Suprapubic skin (tissue), 4 donors: ENCODE results near the gene MIS18BP1. TPM values are rescaled to one million over a fixed set of nuclear protein-coding genes. Genes with fewer than 3 reads are reported as not detected.

Experiments used
- DNase-seq, 2 donors: peaks; one replicate each; pipeline ENCODE4 v3.0.0-alpha.2; 2019; ENCODE audit warnings: low spot score in 2 of 2
- H3K27ac ChIP-seq: fragments of 200-600 bp; sonication (generic); one replicate; pipeline ENCODE4 v1.5.1; 2019
- H3K27me3 ChIP-seq: fragments of 200-600 bp; sonication (generic); one replicate; pipeline ENCODE4 v1.5.1; 2019
- H3K36me3 ChIP-seq: fragments of 200-600 bp; sonication (generic); one replicate; pipeline ENCODE4 v1.5.1; 2019
- H3K4me1 ChIP-seq: fragments of 200-600 bp; sonication (generic); one replicate; pipeline ENCODE4 v1.5.1; 2019
- H3K4me3 ChIP-seq: fragments of 200-600 bp; sonication (generic); one replicate; pipeline ENCODE4 v1.5.1; 2019; ENCODE audit warnings: mild to moderate bottlenecking
- H3K9me3 ChIP-seq: fragments of 200-600 bp; sonication (generic); one replicate; pipeline ENCODE4 v1.5.1; 2019
- EP300 ChIP-seq: sonication (generic); formaldehyde crosslinking; IDR thresholded peaks from one replicate; pipeline ENCODE4 v1.6.1; 2017; ENCODE audit warnings: antibody characterized with exemption
- POLR2A ChIP-seq, 2 donors: fragments of 450-650 bp; IDR thresholded peaks; one replicate each; pipeline ENCODE4 v1.6.1; 2017; ENCODE audit warnings: antibody characterized with exemption in 2 of 2, mild to moderate bottlenecking in 2 of 2, moderate library complexity in 2 of 2
- POLR2AphosphoS5 ChIP-seq, 3 donors: sonication (generic); formaldehyde crosslinking; IDR thresholded peaks; one replicate each; pipeline ENCODE4 v1.6.1; 2017; ENCODE audit warnings: antibody characterized with exemption in 3 of 3
- WGBS: methylation state at CpG from one replicate; pipeline ENCODE4 v1.1.5; 2018; 5-methylcytosine and 5-hydroxymethylcytosine counted together
- total RNA-seq, 4 donors: library from RNA; depleted of rRNA; stranded (reverse); fragments of >200 nt; gene quantifications; one replicate each; pipeline ENCODE4 v1.1.0, GENCODE V29; 2016
- TF ChIP-seq, protein P1 (sequence below), 2 donors: fragments of 200-600 bp in 1 of 2; fragments of 450-650 bp in 1 of 2; sonication (generic) in 1 of 2; IDR thresholded peaks; one replicate each; pipeline ENCODE4 v1.5.1; 2016 to 2019; ENCODE audit warnings: antibody characterized with exemption in 2 of 2, mild to moderate bottlenecking in 1 of 2, moderate library complexity in 1 of 2

Gene MIS18BP1
- total RNA-seq, 4 donors from 2014 or later: 23.7 to 28.6 (median 27.2) TPM

- Histone ChIP-seq H3K27me3 (no peaks in the 10 kb centered on the region), H3K36me3 (peaks cover 3% of the 10 kb centered on the region), H3K27ac (no peak overlapping the region), H3K4me1 (no peaks in the 10 kb centered on the region), H3K4me3 (no peak overlapping the region), H3K9me3 (no peaks in the 10 kb centered on the region)
- WGBS: 89% methylated on average over 4 of the region's 4 CpGs
- DNase-seq: no peak
- no peak for TF ChIP-seq POLR2A (IDR thresholded peaks at IDR 0.05)
- TF ChIP-seq POLR2AphosphoS5 (IDR thresholded peaks at IDR 0.05): no peak
Measured at GRCh38 chr14:45194964-45195363, 58.0 kb downstream of the MIS18BP1 start.

DNA sequence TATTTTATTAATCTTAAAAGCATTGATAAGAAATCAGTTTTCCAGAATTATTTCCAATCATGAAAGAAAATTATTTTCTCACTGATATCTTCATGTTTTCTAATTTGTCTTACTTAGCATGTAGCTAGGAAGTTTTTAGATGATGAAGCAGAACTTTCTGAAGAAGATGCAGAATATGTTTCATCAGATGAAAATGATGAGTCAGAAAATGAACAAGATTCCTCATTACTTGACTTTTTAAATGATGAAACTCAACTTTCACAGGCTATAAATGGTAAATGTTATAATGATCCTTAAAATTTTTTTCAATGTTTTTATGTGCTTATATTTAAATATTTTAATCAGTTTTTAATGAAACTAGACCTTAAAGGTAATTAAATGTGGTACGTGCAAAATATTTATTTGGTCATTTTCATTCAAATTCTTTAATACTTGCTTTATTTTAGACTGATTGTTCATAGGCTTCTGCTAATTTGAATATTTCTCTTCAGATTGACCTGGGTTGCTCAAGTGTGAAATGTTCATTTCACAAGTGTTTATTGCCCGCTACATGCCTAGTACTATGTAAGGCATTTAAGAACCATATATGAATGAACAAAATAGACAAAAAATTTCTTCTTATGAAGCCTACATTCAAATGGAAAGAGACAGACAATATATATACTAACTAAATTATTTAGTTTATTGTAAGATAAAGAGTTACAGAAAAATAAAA lies 67.7 kb downstream of the MIS18BP1 start:
- TF ChIP-seq POLR2AphosphoS5 (IDR thresholded peaks at IDR 0.05): no peak
- TF ChIP-seq, protein P1, sequence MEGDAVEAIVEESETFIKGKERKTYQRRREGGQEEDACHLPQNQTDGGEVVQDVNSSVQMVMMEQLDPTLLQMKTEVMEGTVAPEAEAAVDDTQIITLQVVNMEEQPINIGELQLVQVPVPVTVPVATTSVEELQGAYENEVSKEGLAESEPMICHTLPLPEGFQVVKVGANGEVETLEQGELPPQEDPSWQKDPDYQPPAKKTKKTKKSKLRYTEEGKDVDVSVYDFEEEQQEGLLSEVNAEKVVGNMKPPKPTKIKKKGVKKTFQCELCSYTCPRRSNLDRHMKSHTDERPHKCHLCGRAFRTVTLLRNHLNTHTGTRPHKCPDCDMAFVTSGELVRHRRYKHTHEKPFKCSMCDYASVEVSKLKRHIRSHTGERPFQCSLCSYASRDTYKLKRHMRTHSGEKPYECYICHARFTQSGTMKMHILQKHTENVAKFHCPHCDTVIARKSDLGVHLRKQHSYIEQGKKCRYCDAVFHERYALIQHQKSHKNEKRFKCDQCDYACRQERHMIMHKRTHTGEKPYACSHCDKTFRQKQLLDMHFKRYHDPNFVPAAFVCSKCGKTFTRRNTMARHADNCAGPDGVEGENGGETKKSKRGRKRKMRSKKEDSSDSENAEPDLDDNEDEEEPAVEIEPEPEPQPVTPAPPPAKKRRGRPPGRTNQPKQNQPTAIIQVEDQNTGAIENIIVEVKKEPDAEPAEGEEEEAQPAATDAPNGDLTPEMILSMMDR (IDR thresholded peaks at IDR 0.05): no peak

DNA sequence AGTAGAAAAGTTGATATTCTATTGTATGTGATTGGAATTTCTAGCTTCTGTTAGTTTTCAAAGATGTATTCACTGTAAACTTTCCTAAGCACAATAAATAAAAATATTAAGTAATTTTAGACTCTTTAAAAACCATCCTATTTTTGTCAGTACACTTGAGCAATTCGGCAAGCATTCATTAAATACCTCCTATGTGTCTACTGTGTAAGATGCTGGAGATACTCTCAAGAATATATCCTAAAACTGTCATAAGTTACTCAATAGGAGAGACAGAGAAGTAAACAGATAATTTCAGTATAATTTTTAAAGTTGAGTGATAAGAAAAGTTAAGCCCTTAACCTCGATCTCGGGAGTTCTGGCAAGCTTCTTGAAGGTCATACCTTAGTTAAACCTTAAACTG lies 71.2 kb downstream of the MIS18BP1 start:
- Histone ChIP-seq H3K27me3 (no peaks in the 10 kb centered on the region), H3K4me1 (no peaks in the 10 kb centered on the region), H3K36me3 (no peaks in the 10 kb centered on the region), H3K27ac (no peak overlapping the region), H3K4me3 (no peak overlapping the region), H3K9me3 (no peaks in the 10 kb centered on the region)
- TF ChIP-seq POLR2AphosphoS5 (IDR thresholded peaks at IDR 0.05): no peak
- no peak for TF ChIP-seq POLR2A (IDR thresholded peaks at IDR 0.05)
- DNase-seq: no peak
- 89% methylated on average over 3 of the region's 3 CpGs for WGBS

More for the DNA sequence above, 67.7 kb downstream of the MIS18BP1 start:
- Histone ChIP-seq H3K27me3 (no peaks in the 10 kb centered on the region), H3K27ac (no peak overlapping the region), H3K9me3 (no peaks in the 10 kb centered on the region), H3K4me3 (no peak overlapping the region), H3K4me1 (no peaks in the 10 kb centered on the region), H3K36me3 (peaks cover 9% of the 10 kb centered on the region)
- WGBS: 97% methylated on average over 2 of the region's 2 CpGs
- no peak for DNase-seq

DNA sequence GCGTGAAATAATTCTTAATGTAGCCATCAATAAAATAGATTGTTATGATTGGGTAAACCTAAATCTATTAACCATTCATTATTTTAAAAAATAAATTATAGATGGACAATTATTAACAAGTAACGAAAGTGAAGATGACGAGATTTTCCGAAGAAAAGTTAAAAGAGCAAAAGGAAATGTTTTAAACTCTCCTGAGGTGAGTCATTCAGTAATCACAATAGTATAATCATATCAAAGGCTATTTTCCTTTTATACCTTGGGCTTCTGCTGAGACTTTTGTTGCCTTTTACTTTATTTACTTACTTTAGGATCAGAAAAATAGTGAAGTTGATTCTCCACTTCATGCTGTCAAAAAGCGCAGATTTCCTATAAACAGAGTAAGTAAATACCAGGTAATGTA lies 71.7 kb downstream of the MIS18BP1 start:
- H3K4me1 ChIP-seq: no peaks in the 10 kb centered on the region
- WGBS: 96% methylated on average over 5 of the region's 5 CpGs
- no peak overlapping the region for H3K4me3 ChIP-seq
- H3K36me3 ChIP-seq: no peaks in the 10 kb centered on the region
- TF ChIP-seq POLR2A (IDR thresholded peaks at IDR 0.05) (no peak), EP300 (no peak), POLR2AphosphoS5 (IDR thresholded peaks at IDR 0.05) (no peak)
- TF ChIP-seq, protein P1 (IDR thresholded peaks at IDR 0.05): no peak
- H3K27ac ChIP-seq: no peak overlapping the region
- no peak for DNase-seq
- H3K9me3 ChIP-seq: no peaks in the 10 kb centered on the region
- no peaks in the 10 kb centered on the region for H3K27me3 ChIP-seq

- Histone ChIP-seq H3K4me1 (no peaks in the 10 kb centered on the region), H3K36me3 (no peaks in the 10 kb centered on the region), H3K27me3 (no peaks in the 10 kb centered on the region), H3K4me3 (no peak overlapping the region), H3K27ac (no peak overlapping the region), H3K9me3 (no peaks in the 10 kb centered on the region)
- WGBS: 51% methylated on average over 5 of the region's 5 CpGs
- TF ChIP-seq, protein P1 (IDR thresholded peaks at IDR 0.05): no peak
- no peak for TF ChIP-seq POLR2A (IDR thresholded peaks at IDR 0.05)
- TF ChIP-seq EP300: no peak
- no peak for TF ChIP-seq POLR2AphosphoS5 (IDR thresholded peaks at IDR 0.05)
- DNase-seq: no peak
Measured at GRCh38 chr14:45177076-45177475, 75.9 kb downstream of the MIS18BP1 start.

GRCh38 chr14:45169906-45170305 lies 83.1 kb downstream of the MIS18BP1 start:
- no peak overlapping the region for H3K4me3 ChIP-seq
- no peaks in the 10 kb centered on the region for H3K9me3 ChIP-seq
- DNase-seq: no peak
- TF ChIP-seq POLR2A (IDR thresholded peaks at IDR 0.05) (no peak), POLR2AphosphoS5 (IDR thresholded peaks at IDR 0.05) (no peak), EP300 (no peak)
- TF ChIP-seq, protein P1 (IDR thresholded peaks at IDR 0.05): no peak
- no peaks in the 10 kb centered on the region for H3K4me1 ChIP-seq
- H3K27me3 ChIP-seq: no peaks in the 10 kb centered on the region
- H3K36me3 ChIP-seq: peaks cover 15% of the 10 kb centered on the region
- no peak overlapping the region for H3K27ac ChIP-seq
